NCI-H748 (cell line): ENCODE measurements around the gene COPZ2.
"Not testable (repeated sequence)": the region's sequence is repeated elsewhere in the genome, so short reads cannot be mapped to it uniquely, and the experiment has no call there.

ENCODE experiments used
- DNase-seq: peaks from one replicate; lab custom pipeline; 2025; ENCODE audit not compliant: unreplicated experiment; lab: John Stamatoyannopoulos, UW

The COPZ2 gene

GRCh38 chr17:48031966-48032365 is 5.6 kb downstream of the COPZ2 start:
- DNase-seq = no peak

DNA sequence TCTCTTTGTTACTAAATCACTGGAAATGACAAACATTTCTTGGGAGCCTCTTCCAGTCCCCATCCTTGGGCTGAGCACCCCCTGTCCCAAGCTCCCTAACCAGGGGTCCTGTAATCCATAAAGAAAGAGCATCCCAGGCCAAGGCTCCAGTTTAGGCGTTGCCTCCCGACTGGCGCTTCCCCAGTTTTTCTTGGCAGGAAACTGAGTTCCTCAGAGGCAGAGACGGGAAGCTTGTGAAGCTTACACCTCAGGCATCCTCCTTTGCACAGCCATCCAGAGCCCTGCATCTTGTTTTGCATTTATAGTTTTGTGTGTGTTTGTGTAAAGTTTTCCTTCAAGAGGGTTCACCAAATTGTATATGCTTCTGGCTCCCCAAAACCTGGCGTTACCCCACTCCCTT is 7.1 kb downstream of the COPZ2 start:
- DNase-seq = no peak

- no peak for DNase-seq
Measured at GRCh38 chr17:48028736-48029135, 8.9 kb downstream of the COPZ2 start.

- DNase-seq = no peak
Measured at GRCh38 chr17:48027322-48027981, 10.1 kb downstream of the COPZ2 start.

DNA sequence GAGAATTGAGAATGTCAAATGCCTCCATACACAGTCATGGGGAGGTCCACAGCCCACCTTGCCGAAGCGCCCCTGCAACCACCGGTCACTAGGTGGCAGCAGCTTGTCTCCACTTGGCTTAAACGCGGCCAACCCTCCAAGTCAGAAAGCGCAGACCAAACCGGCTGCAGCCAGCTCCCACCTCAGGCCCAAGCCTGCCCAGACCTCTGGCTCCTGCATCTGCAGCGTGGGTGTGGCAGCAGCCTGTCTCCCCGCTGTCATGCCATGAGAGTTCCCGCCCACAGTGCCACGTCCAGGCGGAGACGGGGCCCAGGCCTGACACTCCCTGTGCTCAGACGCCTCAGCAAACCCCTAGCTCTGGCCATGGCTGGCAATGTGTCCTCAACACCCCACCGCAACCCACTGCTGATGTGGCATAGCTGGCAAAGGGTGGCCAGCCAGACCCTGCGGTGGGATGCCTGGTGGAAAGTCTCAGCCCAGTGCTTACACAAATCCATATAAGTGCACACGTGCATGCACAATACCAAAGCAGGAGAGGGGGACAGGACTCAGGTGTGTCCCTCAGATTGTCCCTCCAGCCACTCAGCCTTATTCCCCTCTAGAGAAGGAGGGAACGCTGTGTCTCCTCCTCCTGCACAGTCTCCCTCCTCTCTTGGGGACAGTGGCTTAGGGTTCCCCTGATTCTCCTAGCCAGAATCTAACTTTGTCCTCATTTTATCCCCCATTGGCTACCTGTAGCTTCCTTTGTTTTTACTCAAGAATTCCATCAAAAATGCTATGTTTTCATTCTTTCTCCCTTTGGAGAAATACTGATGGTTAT is 10.9 kb downstream of the COPZ2 start:
- DNase-seq = peak; percentile 96

DNA sequence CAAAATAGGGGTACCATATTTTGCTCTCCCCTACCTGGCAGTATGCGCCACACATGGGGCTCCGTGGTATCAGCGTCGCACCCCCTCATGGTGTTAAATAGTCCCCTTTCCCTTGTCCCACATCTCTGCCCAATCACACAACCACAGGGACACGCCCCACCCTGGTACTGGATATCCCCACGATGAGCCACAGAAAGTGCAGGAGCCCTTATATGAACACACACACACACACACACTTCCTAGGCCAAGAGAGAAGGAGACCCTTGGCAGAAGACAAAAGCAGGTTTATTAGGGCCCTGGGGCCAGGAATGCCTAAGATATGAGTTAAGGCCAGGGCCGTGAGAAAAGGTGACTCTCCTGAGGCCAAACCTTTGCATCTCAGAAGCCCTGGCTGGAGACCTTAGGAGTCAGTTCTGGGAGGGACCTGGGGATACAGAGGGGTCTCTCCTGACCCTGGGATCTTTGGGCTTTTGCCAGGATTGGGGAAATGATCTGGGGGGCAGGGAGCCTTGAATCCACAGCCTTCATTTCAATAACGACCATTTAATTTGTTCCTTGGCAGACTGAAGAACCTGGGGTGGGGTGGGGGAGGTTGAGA is 11.6 kb downstream of the COPZ2 start:
- DNase-seq = no peak

DNA sequence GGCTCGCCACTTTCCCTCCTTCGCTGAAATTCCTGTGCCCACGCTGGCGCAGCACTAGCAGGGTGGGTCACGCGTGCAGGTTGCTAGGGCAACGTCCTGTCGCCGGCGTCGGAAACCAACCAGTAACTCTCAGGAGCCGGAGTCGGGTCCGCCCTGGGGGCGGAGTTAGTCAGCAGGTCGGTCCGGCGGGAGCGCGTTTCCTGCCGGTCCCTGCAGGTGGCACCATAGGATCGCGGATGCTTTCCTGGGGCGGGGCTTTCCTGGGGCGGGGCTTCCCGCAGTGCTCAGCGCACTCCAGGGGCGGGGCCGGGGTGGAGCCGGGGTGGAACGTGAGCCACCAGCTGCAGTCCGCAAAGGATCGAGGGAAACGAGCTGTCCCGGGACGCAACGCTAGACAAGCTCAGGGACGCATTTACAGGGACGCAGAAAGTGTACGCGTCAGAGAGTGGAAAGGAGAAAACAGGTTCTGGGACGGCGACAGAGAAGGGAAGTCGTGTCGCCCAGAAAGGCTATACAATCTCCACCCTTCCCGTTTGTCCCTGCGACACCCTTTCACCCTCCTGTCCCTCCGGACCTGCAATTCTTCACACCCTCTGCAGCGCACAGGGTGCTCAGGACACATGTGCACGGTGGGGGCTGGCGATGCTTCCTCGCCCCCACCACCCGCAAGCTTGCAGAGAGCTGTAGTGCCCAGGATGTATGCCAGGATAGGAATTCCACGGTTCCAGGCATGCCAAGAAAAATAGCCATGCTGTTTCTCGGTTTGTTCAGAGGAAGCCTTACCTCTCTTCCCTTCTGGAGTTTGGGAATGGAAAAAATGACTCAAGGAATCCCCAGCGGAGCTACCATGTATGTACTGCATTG is 12.3 kb downstream of the COPZ2 start:
- DNase-seq = peak; percentile 97

DNA sequence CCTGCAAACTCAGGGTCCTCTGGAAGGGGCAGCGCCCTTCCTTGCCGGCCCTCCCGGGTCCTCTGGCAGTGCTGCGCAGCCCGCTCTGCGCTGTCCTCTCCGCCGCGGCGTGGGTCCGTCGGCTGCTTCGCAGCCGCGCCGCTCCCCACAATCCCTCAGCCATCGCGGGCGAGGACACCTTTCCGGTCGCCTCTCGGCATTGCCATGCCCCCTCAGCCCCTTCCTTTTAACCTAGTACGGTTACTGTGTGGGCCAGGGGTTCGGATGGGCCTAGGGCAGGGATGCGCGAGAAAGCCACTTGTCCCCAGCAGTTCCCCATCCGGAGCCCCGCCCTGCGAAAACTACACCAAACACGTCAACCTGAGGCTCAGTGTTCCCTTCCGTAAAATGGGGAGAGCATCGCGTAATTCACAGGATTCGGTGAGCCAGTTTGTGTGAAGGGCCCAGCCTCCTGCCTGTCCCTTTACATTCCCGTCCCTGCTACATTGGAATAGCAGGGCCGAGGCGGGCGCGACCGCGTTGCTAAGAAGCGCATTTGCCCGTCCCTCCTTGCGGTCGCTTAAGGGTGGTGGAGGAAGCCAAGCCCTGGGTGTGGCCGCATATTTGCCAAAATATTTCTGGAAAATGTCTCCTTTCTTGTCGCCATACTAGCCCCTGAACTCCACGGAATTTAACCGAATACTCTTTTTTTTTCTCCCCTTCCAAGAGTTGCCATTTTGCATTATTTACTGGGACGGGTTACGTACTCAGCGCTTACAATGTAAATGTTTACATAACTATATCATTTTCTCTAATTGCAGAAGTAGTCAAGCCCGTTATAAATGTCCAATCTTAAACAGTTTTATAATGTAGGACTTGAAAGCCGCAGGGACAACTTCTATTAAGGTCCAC is 13.2 kb downstream of the COPZ2 start:
- peak; percentile 81 for DNase-seq

DNA sequence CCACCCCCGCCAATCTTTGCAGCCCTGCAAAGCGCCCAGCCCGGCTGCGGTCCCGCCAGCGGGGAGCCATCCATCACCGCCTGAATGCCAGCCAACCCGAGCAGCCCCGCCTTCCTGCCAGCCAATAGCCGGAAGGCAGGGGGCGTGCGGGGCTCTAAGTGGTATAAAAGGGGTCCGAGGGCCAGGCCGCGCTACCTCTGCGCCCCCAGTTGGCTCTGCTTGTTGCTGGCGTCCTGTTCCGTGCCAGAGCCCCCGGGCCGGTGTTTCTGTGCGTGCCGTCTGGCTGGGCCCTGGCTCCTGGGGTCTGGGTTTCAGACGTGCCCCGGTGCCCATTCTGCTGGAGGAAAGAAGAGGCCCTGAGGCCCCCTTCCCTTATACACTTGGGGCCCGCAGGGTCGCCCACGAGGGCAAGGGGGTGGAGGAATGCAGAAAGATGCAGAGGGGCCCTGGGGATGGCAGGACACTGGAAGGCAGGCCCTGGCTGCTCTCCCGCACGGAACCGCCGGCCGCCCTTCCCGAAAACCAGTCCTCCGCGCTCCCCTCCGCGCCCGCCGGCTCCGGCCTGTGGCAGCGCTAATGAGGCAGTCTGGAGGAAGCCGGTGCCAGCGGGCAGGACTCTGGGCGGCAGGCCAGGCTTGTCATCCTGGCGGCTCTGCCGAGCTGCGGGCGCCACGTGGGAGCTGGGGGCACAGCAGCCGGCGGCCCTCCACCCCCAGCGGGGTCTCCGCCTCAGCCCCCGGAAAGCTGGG is 14.0 kb downstream of the COPZ2 start:
- DNase-seq = peak; percentile 91

DNA sequence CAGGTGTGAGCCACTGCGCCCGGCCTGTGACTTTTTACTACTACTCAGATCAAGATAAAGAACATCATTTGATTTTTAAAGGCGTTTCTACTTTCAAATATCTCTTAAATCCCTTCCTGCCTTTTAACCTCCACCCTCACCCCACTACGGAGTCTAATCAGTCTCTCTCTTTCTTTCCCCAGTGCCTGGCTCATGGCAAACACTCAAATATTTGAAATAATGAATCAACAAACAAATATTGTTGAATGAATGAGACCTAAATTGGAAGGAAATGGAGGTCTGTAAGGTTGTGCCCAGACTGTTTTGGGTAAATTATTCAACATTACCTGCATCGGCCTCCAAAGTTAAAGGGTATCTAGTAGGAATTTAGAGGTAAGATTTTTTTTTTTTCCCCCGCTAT is 14.7 kb downstream of the COPZ2 start:
- no peak for DNase-seq

GRCh38 chr17:48021934-48022333 is 15.7 kb downstream of the COPZ2 start:
- no peak for DNase-seq

- DNase-seq = not testable (repeated sequence)
Measured at GRCh38 chr17:48017817-48018158, 19.8 kb downstream of the COPZ2 start.

GRCh38 chr17:48016112-48016511 is 21.5 kb downstream of the COPZ2 start:
- no peak for DNase-seq

DNA sequence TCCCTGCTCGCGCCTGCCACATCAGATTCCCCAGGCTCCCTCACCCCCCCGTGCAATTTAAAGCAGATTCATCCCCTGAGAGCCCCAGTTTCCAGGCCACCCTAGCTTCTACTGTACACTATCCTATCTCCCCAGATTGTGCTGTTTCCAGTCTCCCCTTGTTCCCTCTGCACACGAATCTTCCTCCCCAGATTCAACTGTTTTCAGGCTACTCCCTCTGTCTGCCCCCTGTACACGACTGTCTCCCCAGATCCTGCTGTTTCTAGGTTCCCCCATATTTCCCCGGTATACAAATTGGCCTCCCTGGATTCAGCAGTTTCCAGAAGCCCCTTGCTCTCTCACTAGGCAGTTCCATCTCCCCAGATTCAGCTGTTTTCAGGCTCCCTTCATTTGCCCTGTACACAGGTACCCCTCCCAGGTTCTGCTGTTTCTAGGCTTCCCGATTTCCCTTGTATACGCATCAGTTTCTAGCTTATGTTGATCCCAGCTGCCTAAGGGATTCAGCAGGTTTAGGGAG is 22.9 kb downstream of the COPZ2 start:
- DNase-seq = peak; percentile 45

DNA sequence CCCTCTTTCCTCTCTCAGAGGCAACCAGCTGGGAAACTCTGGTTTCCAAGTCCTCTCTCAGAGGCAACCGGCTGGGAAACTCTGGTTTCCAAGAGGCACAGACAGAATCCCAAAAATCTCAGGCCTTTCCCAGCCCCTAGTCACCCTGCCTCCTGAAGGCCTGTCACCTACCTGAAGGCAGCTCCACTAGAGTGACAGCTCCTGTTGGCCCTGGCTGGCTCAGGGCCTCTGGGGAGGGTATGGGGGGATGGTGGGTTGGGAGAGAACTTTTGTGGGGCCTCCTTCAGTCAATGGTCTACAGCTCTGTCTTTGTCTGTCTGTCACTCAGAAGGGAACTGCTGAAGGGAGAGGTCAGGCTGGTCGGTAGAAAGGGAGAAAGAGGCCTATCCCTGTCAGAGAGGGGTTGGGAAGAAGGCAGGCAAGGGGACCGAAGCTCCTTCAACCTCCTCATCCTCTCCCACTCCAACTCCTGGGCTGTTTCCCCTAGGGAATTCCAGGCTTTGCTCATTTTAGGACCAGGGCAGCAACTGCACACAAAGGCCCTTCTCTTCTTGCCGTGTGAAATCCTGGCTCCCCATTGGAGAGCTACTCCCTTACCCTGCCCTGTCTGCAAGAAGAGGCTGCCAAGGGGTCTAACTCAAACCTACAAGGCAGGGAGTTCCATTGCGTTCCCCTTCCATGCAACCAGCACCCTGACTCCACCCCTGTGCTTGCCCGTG is 23.6 kb downstream of the COPZ2 start:
- DNase-seq = no peak

DNA sequence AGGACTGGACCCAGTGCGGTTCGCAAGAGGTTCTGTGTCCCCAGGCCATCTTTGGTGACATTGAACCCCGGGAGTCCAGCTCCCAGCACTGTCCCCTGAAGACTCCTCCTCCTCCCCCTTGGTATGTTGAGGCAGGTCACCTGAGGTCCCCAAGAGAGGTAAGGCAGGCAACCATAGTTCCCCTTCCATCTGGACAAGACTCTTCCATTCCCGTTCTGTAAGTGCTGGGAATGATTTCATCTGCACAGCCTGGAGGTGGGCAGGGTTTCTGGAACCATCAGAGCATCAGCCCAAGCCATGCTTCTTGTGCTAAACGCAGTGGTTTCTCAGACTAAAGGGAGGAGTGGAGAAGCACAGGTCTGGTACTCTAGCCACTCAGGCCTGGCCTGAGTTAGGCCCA is 24.9 kb downstream of the COPZ2 start:
- DNase-seq = no peak

DNA sequence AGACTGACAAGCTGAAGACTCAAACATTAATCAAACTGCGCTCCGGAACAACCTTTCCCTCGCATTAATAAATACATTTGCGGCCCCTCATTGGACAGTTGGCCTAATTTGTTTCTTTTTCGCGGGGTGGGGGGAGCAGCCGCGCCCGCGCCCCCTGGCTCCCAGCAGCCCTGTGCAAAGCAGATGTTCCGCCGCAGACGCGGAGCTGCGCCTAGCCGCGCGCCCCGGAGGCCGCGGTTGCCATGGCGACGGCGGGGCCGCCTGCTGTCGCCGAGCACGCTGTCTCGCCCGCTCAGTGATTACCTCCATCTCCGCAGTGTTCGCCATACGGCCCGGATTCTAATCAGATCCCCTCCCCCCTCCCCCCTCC is 25.5 kb downstream of the COPZ2 start:
- peak; percentile 97 for DNase-seq

- DNase-seq = peak; percentile 84
Measured at GRCh38 chr17:48011405-48012150, 26.0 kb downstream of the COPZ2 start.
